ENCODE measurements around the gene CCL21.
"Not testable (repeated sequence)": the region's sequence is repeated elsewhere in the genome, so short reads cannot be mapped to it uniquely, and the experiment has no call there.

CCL21 gene

GRCh38 chr9:34741628-34742027 lies 31.7 kb upstream of the CCL21 start:
- CTCF ChIA-PET, result no interaction called here
- H3K27ac ChIP-seq, result no peak overlapping the region
- no peak for TF ChIP-seq CTCF (conservative IDR thresholded peaks at IDR 0.05; ENCODE audit: low read depth)
- POLR2A ChIA-PET (ENCODE audit: low non-redundant PET), result no interaction called here
- no peak for DNase-seq (ENCODE audit: low spot score)

GRCh38 chr9:34740176-34740575 lies 30.2 kb upstream of the CCL21 start:
- H3K27ac ChIP-seq; CTCF ChIA-PET; POLR2A ChIA-PET (ENCODE audit: low non-redundant PET); DNase-seq (ENCODE audit: low spot score): not testable (repeated sequence)

- ChIA-PET CTCF (no interaction called here), POLR2A (ENCODE audit: low non-redundant PET) (no interaction called here)
- DNase-seq (ENCODE audit: low spot score), result no peak
- no peak for TF ChIP-seq CTCF (conservative IDR thresholded peaks at IDR 0.05; ENCODE audit: low read depth)
- no peak overlapping the region for H3K27ac ChIP-seq
Measured at GRCh38 chr9:34737677-34738260, 27.8 kb upstream of the CCL21 start.

- H3K27ac ChIP-seq, result no peak overlapping the region
- no peak for DNase-seq (ENCODE audit: low spot score)
- ChIA-PET POLR2A (ENCODE audit: low non-redundant PET) (interaction anchor here (0.6 kb wide), 2 partner anchors 123 to 316 kb away, joined by 3 to 5 read pairs; no protein-coding TSS in a partner anchor), CTCF (interaction anchor here (0.6 to 1.7 kb wide), 2 partner anchors 10 to 1368 kb away, joined by 4 read pairs; no protein-coding TSS in a partner anchor)
- TF ChIP-seq CTCF (conservative IDR thresholded peaks at IDR 0.05; ENCODE audit: low read depth), result no peak
Measured at GRCh38 chr9:34734720-34735119, 24.8 kb upstream of the CCL21 start.

- H3K27ac ChIP-seq, result no peak overlapping the region
- ChIA-PET CTCF (no interaction called here), POLR2A (ENCODE audit: low non-redundant PET) (no interaction called here)
- DNase-seq (ENCODE audit: low spot score), result no peak
- TF ChIP-seq CTCF (conservative IDR thresholded peaks at IDR 0.05; ENCODE audit: low read depth), result no peak
Measured at GRCh38 chr9:34732886-34733285, 22.9 kb upstream of the CCL21 start.

- TF ChIP-seq CTCF (conservative IDR thresholded peaks at IDR 0.05; ENCODE audit: low read depth), result no peak
- DNase-seq (ENCODE audit: low spot score), result no peak
- ChIA-PET POLR2A (ENCODE audit: low non-redundant PET) (no interaction called here), CTCF (interaction anchor here (0.6 kb wide), 1 partner anchor 33 kb away, joined by 3 read pairs; no protein-coding TSS in a partner anchor)
- no peak overlapping the region for H3K27ac ChIP-seq
Measured at GRCh38 chr9:34732478-34732877, 22.5 kb upstream of the CCL21 start.

- no peak overlapping the region for H3K27ac ChIP-seq
- no peak for DNase-seq (ENCODE audit: low spot score)
- POLR2A ChIA-PET (ENCODE audit: low non-redundant PET), result no interaction called here
- CTCF ChIA-PET, result interaction anchor here (0.6 kb wide), 1 partner anchor 30 kb away, joined by 3 read pairs; no protein-coding TSS in a partner anchor
- no peak for TF ChIP-seq CTCF (conservative IDR thresholded peaks at IDR 0.05; ENCODE audit: low read depth)
Measured at GRCh38 chr9:34723141-34723540, 13.2 kb upstream of the CCL21 start.

- POLR2A ChIA-PET (ENCODE audit: low non-redundant PET); H3K27ac ChIP-seq; DNase-seq (ENCODE audit: low spot score): not testable (repeated sequence)
- CTCF ChIA-PET, result interaction anchor here (0.5 kb wide), 1 partner anchor 25 kb away, joined by 3 read pairs; no protein-coding TSS in a partner anchor
Measured at GRCh38 chr9:34719769-34720025, 9.8 kb upstream of the CCL21 start.
